Measurements from ENCODE around the gene TTC22.
A peak's percentile ranks its signal among the peaks of the same experiment; 100 is the strongest.

Gene TTC22

GRCh38 chr1:54800899-54801759, at the start of gene TTC22:
TSS of gene TTC22 (minus strand) at chr1:54801323. CDS start at chr1:54801163, 160 bp downstream.
- DNase-seq, result peak; percentile 35

GRCh38 chr1:54850737-54851136, 49.6 kb upstream of the TTC22 start:
- no peak for DNase-seq

- no peak for DNase-seq
Observed at GRCh38 chr1:54850069-54850730, 49.1 kb upstream of the TTC22 start.

GRCh38 chr1:54849219-54850068, 48.3 kb upstream of the TTC22 start:
- DNase-seq, result no peak

DNA sequence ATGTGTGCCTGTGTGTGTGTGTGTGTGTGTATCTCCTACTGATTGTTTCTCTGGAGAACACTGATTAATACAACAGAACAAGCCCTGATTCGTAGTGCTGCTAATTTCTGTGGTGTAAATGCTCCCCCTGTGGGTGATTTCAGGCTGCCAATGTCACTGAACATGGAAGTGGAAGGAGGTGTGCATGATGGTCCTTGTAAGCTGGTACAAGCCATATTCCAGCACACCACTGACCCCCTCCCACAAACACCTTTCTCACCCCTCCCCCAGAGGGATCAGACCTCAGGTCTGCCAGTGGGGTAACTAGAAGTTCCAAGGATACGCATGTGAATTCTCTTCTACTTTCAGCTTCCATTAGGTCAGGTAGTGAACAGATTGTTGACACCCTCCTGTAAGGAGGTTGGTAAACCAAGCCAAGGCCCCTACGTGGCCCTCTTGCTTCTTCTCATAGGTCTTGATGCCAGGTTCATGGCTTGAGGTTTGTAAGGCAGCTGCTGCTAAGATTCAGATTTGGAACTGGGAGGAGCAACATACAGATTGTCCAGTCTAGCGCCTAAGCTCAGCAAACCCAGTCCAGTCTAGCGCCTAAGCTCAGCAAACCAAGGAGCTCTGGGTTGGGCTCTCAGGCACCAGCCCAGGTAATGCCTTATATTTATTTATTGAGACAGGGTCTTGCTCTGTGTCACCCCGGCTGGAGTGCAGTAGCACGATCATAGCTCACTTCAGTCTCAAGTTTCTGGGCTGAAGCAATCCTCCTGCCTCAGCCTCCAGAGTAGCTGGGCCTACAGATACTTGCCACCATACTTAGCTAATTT, 47.2 kb upstream of the TTC22 start:
- no peak for DNase-seq

DNA sequence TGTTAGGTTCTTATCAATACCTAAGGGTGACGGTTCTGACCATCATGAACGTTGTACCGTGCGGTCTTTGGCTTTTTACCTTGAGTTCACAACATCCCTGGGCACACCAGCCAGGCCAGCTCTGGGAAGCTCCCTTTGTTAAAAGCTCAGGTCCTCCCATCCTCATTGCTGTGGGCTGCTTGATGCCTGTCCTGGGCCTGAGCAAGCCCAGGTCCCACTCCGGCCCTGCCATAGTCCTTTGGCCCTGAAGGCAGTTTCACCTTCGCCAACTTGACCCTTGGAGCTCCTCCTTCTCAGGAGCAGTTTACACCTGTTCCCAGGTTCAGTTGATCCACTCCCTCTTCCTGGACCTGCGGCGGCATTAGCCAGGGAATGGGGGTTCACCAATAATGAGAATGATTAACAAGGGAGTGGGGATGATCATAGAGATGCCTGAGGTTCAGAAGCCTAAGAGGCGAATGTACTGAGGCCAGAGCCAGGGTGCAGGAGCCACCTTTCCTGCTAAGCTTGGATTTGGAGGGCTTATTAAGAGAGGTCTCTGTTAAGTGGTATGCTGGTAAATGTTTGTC, 45.7 kb upstream of the TTC22 start:
- no peak for DNase-seq

DNA sequence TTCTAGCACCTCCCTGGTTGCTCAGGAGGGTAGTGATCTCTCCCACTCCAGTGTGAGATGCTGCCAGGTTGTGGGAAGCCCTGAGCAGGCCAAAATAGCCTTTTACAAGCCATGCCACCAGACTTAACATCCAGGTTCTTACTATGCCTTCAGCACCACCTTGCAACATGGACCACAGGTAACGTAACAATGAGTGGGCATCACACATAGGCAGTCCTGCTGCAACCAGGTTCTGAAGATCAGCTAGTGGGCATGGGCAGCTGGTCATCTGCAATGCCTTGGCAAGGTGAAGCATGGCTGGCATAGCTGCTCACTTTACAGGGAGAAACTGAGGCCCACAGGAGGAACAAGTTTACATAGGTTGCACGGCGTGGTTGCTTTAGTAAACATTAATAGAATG, 45.2 kb upstream of the TTC22 start:
- DNase-seq, result no peak

GRCh38 chr1:54845772-54846171, 44.6 kb upstream of the TTC22 start:
- no peak for DNase-seq

GRCh38 chr1:54844564-54844963, 43.4 kb upstream of the TTC22 start:
- no peak for DNase-seq

- no peak for DNase-seq
Observed at GRCh38 chr1:54843449-54843848, 42.3 kb upstream of the TTC22 start.

DNA sequence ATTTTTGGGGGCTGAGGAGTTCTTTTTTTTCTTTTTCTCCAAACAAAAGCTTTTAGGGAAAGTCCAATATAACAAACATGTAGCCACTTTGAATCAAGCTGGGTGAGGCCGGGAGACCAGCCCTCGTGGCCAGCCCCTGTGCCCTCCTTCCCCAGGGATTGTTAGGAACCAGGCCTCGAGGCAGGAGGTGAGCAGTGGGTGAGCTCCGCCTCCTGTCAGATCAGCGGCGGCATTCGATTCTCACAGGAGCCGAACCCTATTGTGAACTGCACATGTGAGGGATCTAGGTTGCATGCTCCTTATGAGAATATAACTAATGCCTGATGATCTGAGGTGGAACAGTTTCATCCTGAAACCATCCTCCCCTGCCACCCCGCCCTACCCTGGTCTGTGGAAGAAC, 41.8 kb upstream of the TTC22 start:
- no peak for DNase-seq

DNA sequence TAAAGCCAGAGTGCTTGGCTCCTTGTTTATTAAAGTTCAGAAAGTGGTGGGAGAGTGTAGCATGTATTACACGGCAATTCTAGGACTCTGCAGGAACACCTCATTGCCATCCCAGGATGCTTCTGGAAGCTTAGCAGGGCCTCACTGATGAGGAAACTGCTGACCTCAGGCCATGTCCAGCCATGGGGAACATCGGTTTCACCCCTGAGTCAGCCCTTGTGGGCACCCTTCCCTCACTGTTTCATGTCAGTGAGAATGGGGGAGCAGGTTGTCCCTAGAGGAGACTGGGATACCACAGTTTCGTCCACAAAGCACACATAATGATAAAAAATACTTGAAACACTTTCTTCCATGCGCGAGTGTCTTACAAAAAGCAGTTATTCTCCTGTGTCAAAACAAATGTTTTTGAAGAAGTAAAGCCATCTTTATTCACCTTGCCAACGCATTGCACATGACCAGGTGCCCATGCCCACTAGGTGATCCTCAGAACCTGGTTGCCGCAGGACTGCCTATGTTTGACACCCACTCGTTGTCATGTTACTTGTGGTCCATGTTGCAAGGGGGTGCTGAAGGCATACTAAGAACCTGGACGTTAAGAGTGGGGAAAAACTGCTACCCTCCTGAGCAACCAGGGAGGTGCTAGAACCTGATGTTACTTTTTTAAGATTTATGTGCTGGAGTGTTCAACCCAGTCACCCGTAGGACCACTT, 41.2 kb upstream of the TTC22 start:
- no peak for DNase-seq

- no peak for DNase-seq
Observed at GRCh38 chr1:54839824-54840223, 38.7 kb upstream of the TTC22 start.

DNA sequence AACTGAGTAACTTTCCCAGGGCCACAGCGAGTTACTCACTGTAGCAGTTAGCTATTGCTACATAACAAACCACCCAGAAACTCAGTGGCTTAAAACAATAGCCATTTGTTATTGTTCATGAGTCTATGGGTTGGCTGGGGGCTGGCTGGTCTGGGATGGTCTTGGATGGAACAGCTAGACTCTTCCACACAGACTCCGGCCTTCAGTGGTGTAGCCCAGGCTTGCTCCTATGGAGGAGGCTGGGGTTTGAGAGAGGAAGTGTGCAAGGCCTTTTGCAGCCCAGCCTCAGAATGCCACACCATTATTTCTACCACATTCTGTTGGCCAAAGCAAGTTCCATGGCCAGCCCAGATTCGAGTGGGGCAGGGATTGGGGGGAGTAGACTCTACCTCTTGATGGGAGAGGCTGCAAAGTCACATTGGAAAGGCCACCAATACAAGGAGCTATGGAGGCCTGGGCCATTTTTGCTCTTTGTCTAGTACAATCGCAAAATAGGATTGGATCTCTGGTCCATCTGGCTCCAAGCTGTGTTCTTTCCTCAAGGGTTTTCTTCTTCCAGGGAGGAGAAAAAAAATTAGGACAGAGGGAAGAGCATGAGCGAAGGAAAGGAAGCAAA, 37.5 kb upstream of the TTC22 start:
- no peak for DNase-seq

GRCh38 chr1:54837002-54837853, 36.1 kb upstream of the TTC22 start:
- DNase-seq, result no peak

DNA sequence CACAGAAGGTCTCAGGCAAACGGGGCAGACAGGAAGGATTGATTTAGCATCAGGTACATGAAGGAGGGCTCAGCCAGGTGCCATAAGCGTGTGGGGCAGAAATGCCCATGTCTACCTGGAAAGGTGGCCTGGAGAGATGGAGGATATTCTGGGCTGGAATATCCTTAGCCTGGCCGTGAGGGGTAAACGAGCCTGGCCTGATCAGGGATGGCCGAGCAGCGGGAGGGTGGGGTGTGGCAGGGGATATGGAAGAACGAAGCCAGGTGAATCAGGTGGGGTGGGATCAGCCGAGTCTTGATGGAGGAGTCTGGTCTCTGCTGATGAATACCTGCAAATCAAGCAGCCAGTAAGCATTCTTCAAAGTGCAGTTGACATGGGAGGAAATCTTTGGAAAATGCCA, 35.5 kb upstream of the TTC22 start:
- DNase-seq, result no peak

GRCh38 chr1:54835970-54836369, 34.8 kb upstream of the TTC22 start:
- DNase-seq, result no peak

DNA sequence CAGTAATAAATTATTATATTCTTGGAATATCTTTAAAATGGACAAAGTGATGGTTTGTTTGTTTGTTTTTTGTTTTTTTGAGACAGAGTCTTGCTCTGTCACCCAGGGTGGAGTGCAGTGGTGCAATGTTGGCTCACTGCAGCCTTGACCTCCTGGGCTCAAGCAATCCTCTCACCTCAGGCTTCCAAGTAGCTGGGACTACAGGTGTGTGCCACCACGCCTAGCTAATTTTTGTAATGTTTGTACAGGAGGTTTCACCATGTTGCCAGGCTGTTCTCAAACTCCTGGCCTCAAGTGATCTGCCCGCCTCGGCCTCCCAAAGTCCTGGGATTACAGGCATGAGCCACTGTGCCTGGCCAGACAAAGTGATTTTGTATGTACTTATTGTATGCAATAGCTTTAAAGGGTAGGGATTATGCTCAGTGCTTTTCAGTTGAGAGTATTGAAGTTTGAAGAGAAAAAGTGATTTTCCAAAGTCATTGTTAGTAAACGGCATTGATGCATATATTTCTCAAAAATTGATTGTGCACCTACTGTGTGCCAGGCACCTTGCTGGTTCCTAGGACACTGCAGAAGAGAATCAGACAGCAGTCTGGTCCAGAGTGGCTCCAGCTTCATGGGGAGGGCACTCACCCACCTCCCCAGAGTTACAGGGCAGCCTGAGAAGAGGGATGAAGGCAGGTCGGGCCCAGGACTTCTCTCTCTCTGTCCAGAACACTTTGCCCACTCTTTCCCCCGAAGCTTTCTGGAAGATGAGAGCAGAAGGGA, 34.2 kb upstream of the TTC22 start:
- no peak for DNase-seq

DNA sequence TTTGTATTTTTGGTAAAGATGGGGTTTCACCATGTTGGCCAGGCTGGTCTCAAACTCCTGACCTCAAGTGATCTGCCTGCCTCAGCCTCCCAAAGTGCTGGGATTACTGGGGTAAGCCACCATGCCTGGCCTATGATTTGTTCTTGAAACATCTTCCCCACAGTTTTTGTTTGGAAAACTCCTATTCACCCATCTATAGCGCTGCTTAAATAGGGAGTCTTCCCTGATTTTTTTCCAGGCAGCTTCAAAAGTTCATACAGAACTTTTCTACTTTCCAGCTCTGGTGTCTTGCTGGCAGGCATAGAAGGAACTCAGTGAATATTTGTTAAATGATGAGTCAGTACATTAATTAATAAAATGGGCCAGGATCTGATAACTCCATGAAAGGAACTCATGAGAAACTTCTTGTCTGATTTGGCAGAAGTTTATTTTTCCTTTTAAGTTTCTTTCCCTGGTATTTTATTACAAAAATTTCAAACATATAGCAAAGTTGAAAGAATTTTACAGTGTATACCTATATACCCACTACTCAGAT, 33.0 kb upstream of the TTC22 start:
- DNase-seq, result no peak

All from KG1 (cell line).